ENCODE measurements around the gene RFXANK. TPM values are rescaled to one million over a fixed set of nuclear protein-coding genes. Genes with fewer than 3 reads are reported as not detected.

The RFXANK gene
- total RNA-seq, 1 experiment from 2014 or later: 47.3 TPM

Small RNAs within 50 kb of the gene (small RNA-seq; reads per million reads assigned to genes)
- gene RNU6-1028P: 0 reads per million in 2 experiments

Other genes starting within 250 kb of the RFXANK start
- 26.5 and 26.6 TPM in 2 replicates for gene SUGP2, start 158.7 kb upstream of the RFXANK start, total RNA-seq (2014; rRNA removed; shearing (Covaris generic))
- gene ARMC6, start 158.7 kb upstream of the RFXANK start, total RNA-seq (2014; rRNA removed; shearing (Covaris generic)): 30.6 and 33.5 TPM in 2 replicates
- gene SLC25A42, start 128.3 kb upstream of the RFXANK start, total RNA-seq (2014; rRNA removed; shearing (Covaris generic)): 0.90 and 2.4 TPM in 2 replicates
- gene TMEM161A, start 53.8 kb upstream of the RFXANK start, total RNA-seq (2014; rRNA removed; shearing (Covaris generic)): 31.4 and 34.4 TPM in 2 replicates
- not detected in 2 replicates for gene MEF2B, start 22.0 kb upstream of the RFXANK start, total RNA-seq (2014; rRNA removed; shearing (Covaris generic))
- gene BORCS8, start 106 bp upstream of the RFXANK start, total RNA-seq (2014; rRNA removed; shearing (Covaris generic)): 13.3 and 16.4 TPM in 2 replicates
- gene NR2C2AP, start 11.2 kb downstream of the RFXANK start, total RNA-seq (2014; rRNA removed; shearing (Covaris generic)): 20.4 and 23.7 TPM in 2 replicates
- gene NCAN, start 19.7 kb downstream of the RFXANK start, total RNA-seq (2014; rRNA removed; shearing (Covaris generic)): not detected in 2 replicates
- 0.24 TPM in 1 of 2 replicates, not detected in the other for gene TM6SF2, start 81.0 kb downstream of the RFXANK start, total RNA-seq (2014; rRNA removed; shearing (Covaris generic))
- 20.1 and 23.1 TPM in 2 replicates for gene SUGP1, start 128.3 kb downstream of the RFXANK start, total RNA-seq (2014; rRNA removed; shearing (Covaris generic))
- 17.4 and 20.7 TPM in 2 replicates for gene MAU2, start 128.6 kb downstream of the RFXANK start, total RNA-seq (2014; rRNA removed; shearing (Covaris generic))
- gene GATAD2A, start 213.4 kb downstream of the RFXANK start, total RNA-seq (2014; rRNA removed; shearing (Covaris generic)): 37.1 and 39.0 TPM in 2 replicates